Measurements from ENCODE around the gene ERI3. TPM values are rescaled to one million over a fixed set of nuclear protein-coding genes. Genes with fewer than 3 reads are reported as not detected.

The ERI3 gene
- polyA plus RNA-seq, 3 donors: 26.4 to 35.0 (median 26.6) TPM

- Histone ChIP-seq H3K4me3 (replicated peaks in 1 of 3; ENCODE audit: low read depth in 2 of 3, low read length in 3 of 3) (no peak overlapping the region), H3K27me3 (ENCODE audit: control insufficient read depth in 2 of 2, insufficient read depth in 2 of 2, low read length in 2 of 2) (no peaks in the 10 kb centered on the region), H4K20me1 (ENCODE audit: insufficient read depth, low read length) (no peaks in the 10 kb centered on the region), H3K4me1 (ENCODE audit: control insufficient read depth in 1 of 2, insufficient read depth in 2 of 2, low read length in 2 of 2) (peaks cover 0 to 5% of the 10 kb centered on the region in 2 donors), H3K36me3 (replicated peaks in 1 of 2; ENCODE audit: control insufficient read depth in 1 of 2, insufficient read depth in 2 of 2, low read length in 2 of 2) (peaks cover 0 to 4% of the 10 kb centered on the region in 2 donors), H3K4me2 (replicated peaks; ENCODE audit: extremely low read depth, low read length, poor library complexity, severe bottlenecking) (no peak overlapping the region), H3K27ac (ENCODE audit: low read depth in 1 of 2, low read length in 2 of 2) (no peak overlapping the region), H3K9ac (ENCODE audit: insufficient read depth, low read length, poor library complexity, severe bottlenecking) (no peak overlapping the region), H3K79me2 (ENCODE audit: insufficient read depth, low read length) (no peaks in the 10 kb centered on the region), H3K9me3 (replicated peaks in 1 of 2; ENCODE audit: control insufficient read depth in 1 of 2, insufficient read depth in 1 of 2, low read length in 2 of 2) (no peaks in the 10 kb centered on the region), H2AFZ (ENCODE audit: insufficient read depth, low read depth, low read length, poor library complexity, severe bottlenecking) (no peak overlapping the region)
- TF ChIP-seq CTCF (IDR thresholded peaks at IDR 0.05): no peak
- no CpG with 5 or more reads among the region's 7 CpGs for WGBS (ENCODE audit: insufficient coverage)
- Mint-ChIP-seq H3K4me1 (peaks cover 5% of the 10 kb centered on the region), H3K27me3 (ENCODE audit: low read depth in 3 of 3) (peaks cover 0 to 1% (median 0%) of the 10 kb centered on the region in 3 donors), H3K9me3 (peaks cover 0 to under 1% (median 0%) of the 10 kb centered on the region in 7 donors), H3K36me3 (peaks cover 8 to 21% of the 10 kb centered on the region in 2 donors), H3K27ac (peak overlapping the region in 2 of 7 donors; percentile 37), H3K4me3 (no peak overlapping the region)
- DNase-seq: no peak
- intact Hi-C loops (cut with micrococcal nuclease): no loop called here
Observed at GRCh38 chr1:44249543-44249942, 105.5 kb downstream of the ERI3 start.

GRCh38 chr1:44246806-44247205 lies 108.3 kb downstream of the ERI3 start:
- H3K4me3 ChIP-seq (replicated peaks in 1 of 3; ENCODE audit: low read depth in 2 of 3, low read length in 3 of 3): no peak overlapping the region
- peaks cover 0 to 4% of the 10 kb centered on the region in 2 donors for H3K36me3 ChIP-seq (replicated peaks in 1 of 2; ENCODE audit: control insufficient read depth in 1 of 2, insufficient read depth in 2 of 2, low read length in 2 of 2)
- no peaks in the 10 kb centered on the region for H3K9me3 ChIP-seq (replicated peaks in 1 of 2; ENCODE audit: control insufficient read depth in 1 of 2, insufficient read depth in 1 of 2, low read length in 2 of 2)
- H2AFZ ChIP-seq (ENCODE audit: insufficient read depth, low read depth, low read length, poor library complexity, severe bottlenecking): no peak overlapping the region
- no peak overlapping the region for H3K4me3 Mint-ChIP-seq
- no peaks in the 10 kb centered on the region for H4K20me1 ChIP-seq (ENCODE audit: insufficient read depth, low read length)
- H3K27me3 ChIP-seq (ENCODE audit: control insufficient read depth in 2 of 2, insufficient read depth in 2 of 2, low read length in 2 of 2): no peaks in the 10 kb centered on the region
- WGBS (ENCODE audit: insufficient coverage): 88% methylated on average over 2 of the region's 2 CpGs
- intact Hi-C loops (cut with micrococcal nuclease): no loop called here
- H3K27me3 Mint-ChIP-seq (ENCODE audit: low read depth in 3 of 3): peaks cover 0 to 1% (median 0%) of the 10 kb centered on the region in 3 donors
- no peak overlapping the region for H3K27ac ChIP-seq (ENCODE audit: low read depth in 1 of 2, low read length in 2 of 2)
- H3K27ac Mint-ChIP-seq: no peak overlapping the region
- no peaks in the 10 kb centered on the region for H3K79me2 ChIP-seq (ENCODE audit: insufficient read depth, low read length)
- TF ChIP-seq CTCF (IDR thresholded peaks at IDR 0.05): no peak
- H3K4me1 ChIP-seq (ENCODE audit: control insufficient read depth in 1 of 2, insufficient read depth in 2 of 2, low read length in 2 of 2): peaks cover 0 to 5% of the 10 kb centered on the region in 2 donors
- DNase-seq: no peak
- H3K9me3 Mint-ChIP-seq: peaks cover 0 to 1% (median 0%) of the 10 kb centered on the region in 7 donors
- H3K36me3 Mint-ChIP-seq: peaks cover 24 to 32% of the 10 kb centered on the region in 2 donors
- no peak overlapping the region for H3K9ac ChIP-seq (ENCODE audit: insufficient read depth, low read length, poor library complexity, severe bottlenecking)
- H3K4me2 ChIP-seq (replicated peaks; ENCODE audit: extremely low read depth, low read length, poor library complexity, severe bottlenecking): no peak overlapping the region
- H3K4me1 Mint-ChIP-seq: peaks cover 5% of the 10 kb centered on the region
